ENCODE measurements around the gene ADARB1. TPM values are rescaled to one million over a fixed set of nuclear protein-coding genes. Genes with fewer than 3 reads are reported as not detected.

ADARB1 gene
- total and polyA plus RNA-seq, 12 donors, result 7.2 to 21.6 (median 16.1) TPM

GRCh38 chr21:45134279-45135076, 60.1 kb downstream of the ADARB1 start:
- Histone ChIP-seq H3K27ac (no peak overlapping the region), H3K4me3 (no peak overlapping the region), H3K27me3 (no peaks in the 10 kb centered on the region), H3K4me1 (replicated peaks in 1 of 2) (peaks cover 18 to 35% of the 10 kb centered on the region in 2 donors), H3K9me3 (replicated peaks in 1 of 3) (no peaks in the 10 kb centered on the region), H3K36me3 (replicated peaks in 1 of 2) (no peaks in the 10 kb centered on the region)
- TF ChIP-seq CTCF (IDR thresholded peaks at IDR 0.05) (no peak), POLR2A (IDR thresholded peaks at IDR 0.05) (no peak)
- no peak for DNase-seq
- 93 to 94% (median 94%) methylated on average over 21 to 29 of the region's 29 CpGs for WGBS, 4 donors
- intact Hi-C loops (cut with DNase I), result loop anchor here in 1 of 2 donors (5.0 kb wide), 1 partner anchor 242 kb away; no protein-coding TSS in a partner anchor

- Histone ChIP-seq H3K4me1 (replicated peaks in 1 of 2) (peaks cover 12 to 28% of the 10 kb centered on the region in 2 donors), H3K36me3 (replicated peaks in 1 of 2) (no peaks in the 10 kb centered on the region), H3K9me3 (replicated peaks in 1 of 3) (no peaks in the 10 kb centered on the region), H3K27ac (no peak overlapping the region), H3K4me3 (no peak overlapping the region), H3K27me3 (no peaks in the 10 kb centered on the region)
- intact Hi-C loops (cut with DNase I), result no loop called here
- WGBS, 4 donors, result 83 to 100% (median 94%) methylated on average over 3 of the region's 3 CpGs
- TF ChIP-seq POLR2A (IDR thresholded peaks at IDR 0.05) (no peak), CTCF (IDR thresholded peaks at IDR 0.05) (no peak)
- no peak for DNase-seq
Measured at GRCh38 chr21:45135122-45135521, 60.7 kb downstream of the ADARB1 start.

GRCh38 chr21:45135868-45136267, 61.5 kb downstream of the ADARB1 start:
- TF ChIP-seq CTCF (IDR thresholded peaks at IDR 0.05) (no peak), POLR2A (IDR thresholded peaks at IDR 0.05) (no peak)
- Histone ChIP-seq H3K27ac (no peak overlapping the region), H3K9me3 (replicated peaks in 1 of 3) (no peaks in the 10 kb centered on the region), H3K4me1 (replicated peaks in 1 of 2) (peaks cover 6 to 23% of the 10 kb centered on the region in 2 donors), H3K36me3 (replicated peaks in 1 of 2) (no peaks in the 10 kb centered on the region), H3K27me3 (no peaks in the 10 kb centered on the region), H3K4me3 (no peak overlapping the region)
- DNase-seq, result no peak
- intact Hi-C loops (cut with DNase I), result no loop called here
- 73 to 82% (median 75%) methylated on average over 7 to 9 of the region's 9 CpGs for WGBS, 4 donors

GRCh38 chr21:45136500-45136899, 62.1 kb downstream of the ADARB1 start:
- Histone ChIP-seq H3K4me1 (replicated peaks in 1 of 2) (peaks cover 0 to 17% of the 10 kb centered on the region in 2 donors), H3K27ac (no peak overlapping the region), H3K9me3 (replicated peaks in 1 of 3) (no peaks in the 10 kb centered on the region), H3K36me3 (replicated peaks in 1 of 2) (no peaks in the 10 kb centered on the region), H3K27me3 (no peaks in the 10 kb centered on the region), H3K4me3 (no peak overlapping the region)
- 78 to 85% (median 82%) methylated on average over 8 of the region's 8 CpGs for WGBS, 4 donors
- no peak for TF ChIP-seq POLR2A (IDR thresholded peaks at IDR 0.05)
- intact Hi-C loops (cut with DNase I), result no loop called here
- no peak for DNase-seq
